MM.1S (cell line): Measurements from ENCODE around the gene TCERG1L.

Experiments used
- DNase-seq: peaks from one replicate; pipeline ENCODE4 v3.0.0-alpha.2; 2015
- H2AFZ ChIP-seq: fragments of 300-600 bp; sonication (generic); 2 replicates; pipeline ENCODE4 v1.6.0; 2016; ENCODE audit warnings: antibody characterized with exemption, low read length
- H3F3A ChIP-seq: fragments of 300-600 bp; sonication (generic); 2 replicates; pipeline ENCODE4 v1.6.1; 2016; ENCODE audit warnings: mild to moderate bottlenecking, antibody characterized with exemption, low read length, moderate library complexity, mixed read lengths; ENCODE audit not compliant: insufficient read depth
- H3K27ac ChIP-seq: fragments of 300-600 bp; sonication (generic); 2 replicates; pipeline ENCODE4 v1.5.1; 2016; ENCODE audit warnings: mild to moderate bottlenecking, low read length
- H3K27me3 ChIP-seq: fragments of 300-600 bp; sonication (generic); replicated peaks from 2 replicates; pipeline ENCODE4 v1.6.0; 2016; ENCODE audit warnings: low read length; ENCODE audit not compliant: insufficient read depth
- H3K36me3 ChIP-seq: fragments of 300-600 bp; sonication (generic); replicated peaks from 2 replicates; pipeline ENCODE4 v1.6.1; 2016; ENCODE audit warnings: mild to moderate bottlenecking, low read length, mixed read lengths; ENCODE audit not compliant: insufficient read depth
- H3K4me1 ChIP-seq: fragments of 300-600 bp; sonication (generic); 2 replicates; pipeline ENCODE4 v1.6.1; 2016; ENCODE audit warnings: low read length, mixed read lengths
- H3K4me2 ChIP-seq: fragments of 300-600 bp; sonication (generic); 2 replicates; pipeline ENCODE4 v1.6.0; 2016; ENCODE audit warnings: low read depth, low read length
- H3K4me3 ChIP-seq: fragments of 300-600 bp; sonication (generic); 2 replicates; pipeline ENCODE4 v1.5.1; 2016; ENCODE audit warnings: low read length, mixed read lengths
- H3K79me2 ChIP-seq: fragments of 300-600 bp; sonication (generic); 2 replicates; pipeline ENCODE4 v1.6.1; 2016; ENCODE audit warnings: mixed run types, low read length, mixed read lengths
- H3K9ac ChIP-seq: fragments of 300-600 bp; sonication (generic); 2 replicates; pipeline ENCODE4 v1.6.1; 2016; ENCODE audit warnings: low read length, mixed read lengths
- H3K9me2 ChIP-seq: fragments of 300-600 bp; sonication (generic); replicated peaks from 2 replicates; pipeline ENCODE4 v1.6.1; 2016; ENCODE audit warnings: mild to moderate bottlenecking, low read length, mixed read lengths; ENCODE audit not compliant: insufficient read depth
- H3K9me3 ChIP-seq: fragments of 300-600 bp; sonication (generic); replicated peaks from 2 replicates; pipeline ENCODE4 v1.6.1; 2016; ENCODE audit warnings: mild to moderate bottlenecking, low read length, mixed read lengths; ENCODE audit not compliant: insufficient read depth
- H4K20me1 ChIP-seq: fragments of 300-600 bp; sonication (generic); 2 replicates; pipeline ENCODE4 v1.6.1; 2016; ENCODE audit warnings: mild to moderate bottlenecking, low read length, moderate library complexity, mixed read lengths; ENCODE audit not compliant: insufficient read depth
- EZH2 ChIP-seq: fragments of 300-600 bp; sonication (generic); optimal IDR thresholded peaks from 2 replicates; pipeline ENCODE3; 2017; ENCODE audit warnings: low read depth, mild to moderate bottlenecking, antibody characterized with exemption, low read length, mixed read lengths
- EZH2phosphoT487 ChIP-seq: fragments of 300-600 bp; sonication (generic); IDR thresholded peaks from 2 replicates; pipeline ENCODE4 v1.6.1; 2018; ENCODE audit warnings: antibody characterized with exemption, low read length
- TF ChIP-seq, protein P1 (sequence below): fragments of 300-600 bp; sonication (generic); IDR thresholded peaks from 2 replicates; pipeline ENCODE4 v1.5.1; 2016; ENCODE audit warnings: antibody characterized with exemption, low read length, mixed read lengths

TCERG1L gene

DNA sequence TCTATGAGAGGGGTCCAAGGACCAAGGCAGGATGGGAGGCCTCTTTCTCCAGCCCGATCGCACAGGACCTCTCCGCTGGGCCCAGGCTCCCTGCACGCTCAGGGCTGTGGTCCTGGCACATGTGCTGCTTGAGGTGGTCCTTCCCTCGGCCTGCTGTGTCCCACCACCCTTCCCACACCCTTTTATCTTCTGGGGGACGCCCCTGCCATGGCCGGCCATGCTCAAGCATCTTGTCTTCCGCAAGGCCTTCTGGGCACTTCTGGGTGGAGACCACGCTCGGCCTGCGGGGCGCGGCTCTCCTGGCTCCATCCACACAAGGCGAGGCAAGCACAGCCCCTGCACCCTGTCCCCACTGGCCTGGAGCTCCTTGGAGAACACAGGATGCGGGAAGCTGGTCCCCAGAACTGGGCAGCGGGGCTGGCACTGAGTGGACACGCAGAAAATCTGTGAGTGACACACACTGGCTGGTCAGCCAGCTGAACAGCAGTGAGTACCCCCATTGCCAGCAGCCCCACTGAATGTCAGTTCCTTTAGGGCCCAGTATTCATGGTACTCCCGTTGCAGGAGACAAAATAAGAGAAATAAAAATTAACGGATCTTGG, 115.9 kb downstream of the TCERG1L start:
- Histone ChIP-seq H3K9ac (no peak overlapping the region), H3K4me2 (no peak overlapping the region), H3K9me2 (no peaks in the 10 kb centered on the region), H3K36me3 (no peaks in the 10 kb centered on the region), H3K27ac (no peak overlapping the region), H3K27me3 (peaks cover 3% of the 10 kb centered on the region; the same call in 1 of the 2 replicates), H3K9me3 (no peaks in the 10 kb centered on the region), H2AFZ (no peak overlapping the region), H3K4me1 (no peaks in the 10 kb centered on the region), H4K20me1 (no peaks in the 10 kb centered on the region), H3K4me3 (no peak overlapping the region), H3K79me2 (no peaks in the 10 kb centered on the region), H3F3A (no peaks in the 10 kb centered on the region)
- TF ChIP-seq, protein P1, sequence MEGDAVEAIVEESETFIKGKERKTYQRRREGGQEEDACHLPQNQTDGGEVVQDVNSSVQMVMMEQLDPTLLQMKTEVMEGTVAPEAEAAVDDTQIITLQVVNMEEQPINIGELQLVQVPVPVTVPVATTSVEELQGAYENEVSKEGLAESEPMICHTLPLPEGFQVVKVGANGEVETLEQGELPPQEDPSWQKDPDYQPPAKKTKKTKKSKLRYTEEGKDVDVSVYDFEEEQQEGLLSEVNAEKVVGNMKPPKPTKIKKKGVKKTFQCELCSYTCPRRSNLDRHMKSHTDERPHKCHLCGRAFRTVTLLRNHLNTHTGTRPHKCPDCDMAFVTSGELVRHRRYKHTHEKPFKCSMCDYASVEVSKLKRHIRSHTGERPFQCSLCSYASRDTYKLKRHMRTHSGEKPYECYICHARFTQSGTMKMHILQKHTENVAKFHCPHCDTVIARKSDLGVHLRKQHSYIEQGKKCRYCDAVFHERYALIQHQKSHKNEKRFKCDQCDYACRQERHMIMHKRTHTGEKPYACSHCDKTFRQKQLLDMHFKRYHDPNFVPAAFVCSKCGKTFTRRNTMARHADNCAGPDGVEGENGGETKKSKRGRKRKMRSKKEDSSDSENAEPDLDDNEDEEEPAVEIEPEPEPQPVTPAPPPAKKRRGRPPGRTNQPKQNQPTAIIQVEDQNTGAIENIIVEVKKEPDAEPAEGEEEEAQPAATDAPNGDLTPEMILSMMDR: no peak
- TF ChIP-seq EZH2phosphoT487 (no peak), EZH2 (no peak)
- DNase-seq: no peak

DNA sequence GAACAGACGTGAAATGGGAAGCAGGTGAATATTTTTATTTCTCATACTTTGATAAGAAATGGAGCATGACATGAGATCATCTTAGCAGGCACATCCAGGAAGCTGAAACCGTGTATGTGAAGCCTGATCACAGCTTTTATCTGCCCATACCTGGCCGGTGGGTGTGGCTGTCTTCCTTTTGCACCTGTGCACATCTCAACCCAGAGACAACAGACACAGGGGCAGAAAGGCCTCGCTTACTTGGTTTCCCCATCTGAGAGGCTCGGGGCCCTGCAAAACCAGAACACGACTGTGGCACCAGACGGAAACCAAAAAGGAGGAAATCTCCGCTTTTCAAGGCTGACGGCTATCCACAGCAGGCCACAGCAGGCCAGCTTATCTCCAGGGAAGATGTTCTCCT, 116.4 kb downstream of the TCERG1L start:
- no peaks in the 10 kb centered on the region for H3K36me3 ChIP-seq
- no peak overlapping the region for H3K9ac ChIP-seq
- no peak overlapping the region for H3K4me3 ChIP-seq
- H3K27ac ChIP-seq: no peak overlapping the region
- H3K9me3 ChIP-seq: no peaks in the 10 kb centered on the region
- TF ChIP-seq, protein P1: no peak
- TF ChIP-seq EZH2 (no peak), EZH2phosphoT487 (no peak)
- no peaks in the 10 kb centered on the region for H4K20me1 ChIP-seq
- H3K9me2 ChIP-seq: no peaks in the 10 kb centered on the region
- no peaks in the 10 kb centered on the region for H3K79me2 ChIP-seq
- DNase-seq: no peak
- no peaks in the 10 kb centered on the region for H3F3A ChIP-seq
- no peaks in the 10 kb centered on the region for H3K4me1 ChIP-seq
- no peak overlapping the region for H2AFZ ChIP-seq
- H3K4me2 ChIP-seq: no peak overlapping the region
- peaks cover 3% of the 10 kb centered on the region; the same call in 1 of the 2 replicates for H3K27me3 ChIP-seq

DNA sequence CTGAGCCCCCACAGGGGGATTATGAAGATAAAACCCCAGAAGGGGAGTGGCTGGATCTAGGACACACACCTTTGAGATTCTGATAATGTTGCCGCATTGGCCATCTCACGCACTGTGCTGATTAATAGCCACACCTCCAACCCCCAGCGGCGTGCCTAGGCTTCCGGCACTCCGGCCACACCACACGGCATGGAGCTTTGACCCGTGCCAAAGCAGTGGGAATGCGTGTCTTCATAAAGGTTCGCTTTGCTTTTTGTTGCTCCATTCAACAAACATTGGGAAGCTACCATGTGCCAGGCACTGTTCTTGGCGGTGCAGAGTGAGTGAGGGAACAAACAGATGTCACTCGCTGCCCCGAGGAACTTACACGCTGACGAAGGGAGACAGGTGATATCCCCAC, 117.6 kb downstream of the TCERG1L start:
- no peak overlapping the region for H3K4me3 ChIP-seq
- no peaks in the 10 kb centered on the region for H3K4me1 ChIP-seq

More for the DNA sequence above, 117.6 kb downstream of the TCERG1L start:
- H3F3A ChIP-seq: no peaks in the 10 kb centered on the region
- H3K27me3 ChIP-seq: peaks cover 7% of the 10 kb centered on the region; the same call in 1 of the 2 replicates
- H3K9me2 ChIP-seq: no peaks in the 10 kb centered on the region
- no peak overlapping the region for H2AFZ ChIP-seq
- H3K79me2 ChIP-seq: no peaks in the 10 kb centered on the region
- no peak for DNase-seq
- H3K9me3 ChIP-seq: no peaks in the 10 kb centered on the region
- no peak overlapping the region for H3K4me2 ChIP-seq
- no peak overlapping the region for H3K9ac ChIP-seq
- H3K36me3 ChIP-seq: no peaks in the 10 kb centered on the region
- no peak overlapping the region for H3K27ac ChIP-seq
- H4K20me1 ChIP-seq: no peaks in the 10 kb centered on the region
- no peak for TF ChIP-seq EZH2
- TF ChIP-seq, protein P1: no peak
- no peak for TF ChIP-seq EZH2phosphoT487
